HepG2 (cell line): ENCODE results near the gene MRPL50. TPM values are rescaled to one million over a fixed set of nuclear protein-coding genes. Genes with fewer than 3 reads are reported as not detected.

Source experiments
- ATAC-seq: fragments of 200-7000 bp; cut with Tn5 transposase; 3 replicates; pipeline ENCODE4 v1.9.1; 2020; ENCODE audit warnings: mild to moderate bottlenecking, moderate library complexity
- BruUV-seq: library from RNA; stranded (reverse); fragments of 400-500 nt; replicated peaks from 2 replicates; lab custom pipeline; 2021; lab: Mats Ljungman, UMichigan
- CTCF ChIA-PET: fragments of 300-600 bp; formaldehyde crosslinking; extraction: SDS; loops from one replicate; lab custom pipeline; 2021; ENCODE audit warnings: low total read pairs, inconsistent platforms, low intra/inter-chr PET ratio; lab: Yijun Ruan, JAX
- POLR2A ChIA-PET: fragments of 350-600 bp; sonication (Branson Sonifier 250); formaldehyde crosslinking; loops from one replicate; lab custom pipeline; 2020; ENCODE audit warnings: antibody characterized with exemption, inconsistent platforms; lab: Yijun Ruan, JAX
- DNase-seq: peaks from one replicate; pipeline ENCODE4 v3.0.0-alpha.2; 2015; ENCODE audit warnings: low spot score
- FAIRE-seq: peaks from 3 replicates; lab custom pipeline; 2011; peaks lifted over from hg19 to GRCh38; lab: Jason Lieb, UNC
- H2AFZ ChIP-seq: one replicate; pipeline ENCODE4 v1.6.1; 2011; ENCODE audit warnings: low read length, inconsistent platforms
- H3K27ac ChIP-seq: fragments of 300-600 bp; 3 replicates; pipeline ENCODE4 v1.8.0; 2011; ENCODE audit warnings: mixed run types, mild to moderate bottlenecking, mixed read lengths, low read length, inconsistent platforms; ENCODE audit not compliant: insufficient read depth; ENCODE audit errors: extremely low read length
- H3K27me3 ChIP-seq, 2 experiments: fragments of 200-600 bp in 1 of 2; 2 replicates in 1 of 2; 3 replicates in 1 of 2; pipeline versions ENCODE4 v1.6.0 to v1.8.0; 2011; ENCODE audit warnings: low read length in 2 of 2, mild to moderate bottlenecking in 2 of 2, moderate library complexity in 2 of 2, inconsistent platforms in 1 of 2; ENCODE audit not compliant: insufficient read depth in 2 of 2, control insufficient read depth in 1 of 2
- H3K36me3 ChIP-seq, 2 experiments: fragments of 200-600 bp in 1 of 2; replicated peaks in 1 of 2; 2 replicates in 1 of 2; 3 replicates in 1 of 2; pipeline versions ENCODE4 v1.5.1 to v1.8.0; 2011; ENCODE audit warnings: low read length in 2 of 2, inconsistent platforms in 1 of 2; ENCODE audit not compliant: insufficient read depth in 2 of 2, control insufficient read depth in 1 of 2
- H3K4me1 ChIP-seq: 2 replicates; pipeline ENCODE4 v1.5.1; 2012; ENCODE audit warnings: low read length, inconsistent platforms; ENCODE audit not compliant: insufficient read depth
- H3K4me2 ChIP-seq: 2 replicates; pipeline ENCODE4 v1.6.0; 2011; ENCODE audit warnings: low read depth, low read length, inconsistent platforms
- H3K4me3 ChIP-seq, 3 experiments: fragments of 200-600 bp in 1 of 3; sonication (generic), shearing (Covaris generic) in 1 of 3; replicated peaks in 1 of 3; 2 replicates each; pipeline ENCODE4 v1.5.1; 2011 to 2016; ENCODE audit warnings: low read length in 3 of 3, inconsistent platforms in 2 of 3, low read depth in 2 of 3, mild to moderate bottlenecking in 2 of 3, control low read depth in 1 of 3, mixed read lengths in 1 of 3; ENCODE audit not compliant: insufficient read depth in 1 of 3
- H3K79me2 ChIP-seq: one replicate; pipeline ENCODE4 v1.6.1; 2011; ENCODE audit warnings: low read length, inconsistent platforms; ENCODE audit not compliant: insufficient read depth
- H3K9ac ChIP-seq: 2 replicates; pipeline ENCODE4 v1.6.0; 2011; ENCODE audit warnings: mild to moderate bottlenecking, low read depth, low read length, inconsistent platforms; ENCODE audit not compliant: insufficient read depth
- H3K9me3 ChIP-seq: 2 replicates; pipeline ENCODE4 v1.5.1; 2012; ENCODE audit warnings: mild to moderate bottlenecking, low read length
- H4K20me1 ChIP-seq: 2 replicates; pipeline ENCODE4 v1.6.0; 2011; ENCODE audit warnings: inconsistent platforms, mild to moderate bottlenecking, low read length, moderate library complexity; ENCODE audit not compliant: insufficient read depth
- ESRRA ChIP-seq: sonication (generic); formaldehyde crosslinking; IDR thresholded peaks from 2 replicates; pipeline ENCODE4 v1.5.1; 2020; ENCODE audit warnings: mild to moderate bottlenecking, low read depth, missing genetic modification reagents
- HOXA5 ChIP-seq: sonication (generic); formaldehyde crosslinking; IDR thresholded peaks from 2 replicates; pipeline ENCODE4 v1.4.0; 2020; ENCODE audit warnings: missing genetic modification reagents
- MED1 ChIP-seq: sonication (generic); formaldehyde crosslinking; IDR thresholded peaks from 2 replicates; pipeline ENCODE4 v1.4.0; 2020; ENCODE audit warnings: missing genetic modification reagents
- MTF1 ChIP-seq: sonication (generic); formaldehyde crosslinking; IDR thresholded peaks from 2 replicates; pipeline ENCODE4 v1.5.0; 2020; ENCODE audit warnings: missing genetic modification reagents
- SOX6 ChIP-seq, 2 experiments: fragments of 450-650 bp in 1 of 2; sonication (generic) in 1 of 2; formaldehyde crosslinking in 1 of 2; IDR thresholded peaks; 2 replicates each; pipeline versions ENCODE4 v1.4.0 to v1.6.1; 2017 to 2020; ENCODE audit warnings: antibody characterized with exemption in 1 of 2, mild to moderate bottlenecking in 1 of 2, missing genetic modification reagents in 1 of 2
- ZBTB38 ChIP-seq: sonication (generic); formaldehyde crosslinking; IDR thresholded peaks from 2 replicates; pipeline ENCODE4 v1.5.1; 2020; ENCODE audit warnings: mild to moderate bottlenecking, missing genetic modification reagents
- ZFP82 ChIP-seq: sonication (generic); formaldehyde crosslinking; IDR thresholded peaks from 2 replicates; pipeline ENCODE4 v1.5.1; 2020; ENCODE audit warnings: mild to moderate bottlenecking, missing genetic modification reagents, borderline replicate concordance
- ZMYM3 ChIP-seq: sonication (generic); formaldehyde crosslinking; IDR thresholded peaks from 2 replicates; pipeline ENCODE4 v1.5.1; 2020; ENCODE audit warnings: mild to moderate bottlenecking, missing genetic modification reagents
- ZNF230 ChIP-seq: sonication (generic); formaldehyde crosslinking; IDR thresholded peaks from 2 replicates; pipeline ENCODE4 v1.4.0; 2020; ENCODE audit warnings: mild to moderate bottlenecking, missing genetic modification reagents
- ZNF34 ChIP-seq: sonication (generic); formaldehyde crosslinking; IDR thresholded peaks from 2 replicates; pipeline ENCODE4 v1.4.0; 2020; ENCODE audit warnings: mild to moderate bottlenecking, missing genetic modification reagents, borderline replicate concordance
- ZNF75D ChIP-seq: sonication (generic); formaldehyde crosslinking; IDR thresholded peaks from 2 replicates; pipeline ENCODE4 v1.8.1; 2023; ENCODE audit warnings: missing genetic modification reagents, mild to moderate bottlenecking, borderline replicate concordance
- ZSCAN12 ChIP-seq: sonication (generic); formaldehyde crosslinking; IDR thresholded peaks from 2 replicates; pipeline ENCODE4 v1.9.0; 2021; ENCODE audit warnings: mild to moderate bottlenecking, missing genetic modification reagents
- WGBS: methylation state at CpG from one replicate; pipeline ENCODE4 v1.1.6; 2017; ENCODE audit warnings: low lambda C conversion rate; 5-methylcytosine and 5-hydroxymethylcytosine counted together
- in situ Hi-C: cut with HindIII; loops from 2 replicates; pipeline ENCODE4 v1.10.0; 2017; ENCODE audit warnings: low pct_unique_long_range_greater_than_20kb; ENCODE audit not compliant: extremely low pct_ligation_motif_present
- intact Hi-C: fragments of 100-400 bp; cut with micrococcal nuclease; formaldehyde crosslinking; loops from one replicate; pipeline ENCODE4 v1.10.0; 2022; ENCODE audit not compliant: unreplicated experiment
- polyA plus RNA-seq, 8 experiments: library from polyadenylated mRNA; depleted of rRNA in 3 of 8; stranded (reverse) in 7 of 8; unstranded in 1 of 8; fragments of >200 nt; fragmentation: Illumina TruSeq in 4 of 8; extraction: Trizol in 4 of 8; gene quantifications; 2 replicates each; pipeline versions ENCODE4 v1.2.1 to v1.2.3, GENCODE V29; 2011 to 2016; ENCODE audit warnings: low read depth in 4 of 8, missing spikeins in 1 of 8, mixed read lengths in 1 of 8; ENCODE audit not compliant: insufficient read depth in 1 of 8
- total RNA-seq, 5 experiments: library from RNA; depleted of rRNA; stranded (reverse); fragments of >200 nt; fragmentation: Illumina TruSeq; extraction: Trizol; gene quantifications; 2 replicates each; pipeline ENCODE4 v1.2.3, GENCODE V29; 2016; ENCODE audit warnings: low read depth in 1 of 5
- TF ChIP-seq, protein P1 (sequence below): sonication (generic); formaldehyde crosslinking; IDR thresholded peaks from 2 replicates; pipeline ENCODE4 v1.4.0; 2020; ENCODE audit warnings: missing genetic modification reagents, borderline replicate concordance
- TF ChIP-seq, protein P2 (sequence below): sonication (generic); formaldehyde crosslinking; IDR thresholded peaks from 2 replicates; pipeline ENCODE4 v1.4.0; 2020; ENCODE audit warnings: missing genetic modification reagents

MRPL50 gene
- total and polyA plus RNA-seq, 2 of the 13 experiments (the other 11 are each of a cell fraction or from before 2014, with no cell fraction given) = 37.1 to 70.0 TPM

DNA sequence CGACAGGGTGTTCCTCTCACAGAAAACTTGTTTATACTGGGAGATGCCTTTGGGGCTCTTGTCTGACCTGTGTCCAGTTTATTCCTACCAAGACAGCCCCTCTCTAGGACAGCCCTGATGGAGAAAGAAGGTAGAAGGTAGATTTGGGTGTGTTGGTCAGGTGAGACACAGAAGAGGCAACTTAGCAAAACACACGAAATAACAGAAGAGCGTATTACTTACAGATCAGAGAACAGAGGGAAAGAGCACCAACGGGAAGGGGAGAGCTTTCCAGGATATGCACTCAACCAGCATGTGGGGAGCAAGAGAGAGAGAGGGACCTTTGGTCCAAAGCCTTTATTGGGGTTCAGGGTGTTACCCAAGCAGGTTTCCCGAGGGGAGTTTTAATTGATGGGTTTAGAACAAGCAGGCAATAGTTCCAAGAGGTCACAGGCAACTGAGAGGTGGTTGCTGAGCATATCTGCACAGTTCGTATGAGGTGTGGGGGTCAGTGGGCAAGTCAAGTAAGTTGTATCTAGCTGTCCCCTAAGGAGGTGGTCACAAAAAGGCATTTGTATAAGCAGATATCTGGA, 45.4 kb downstream of the MRPL50 start:
- CTCF ChIA-PET = no interaction called here
- Histone ChIP-seq H3K9me3 (no peaks in the 10 kb centered on the region), H3K9ac (peak overlapping the region; percentile 37), H2AFZ (peak overlapping the region; percentile 4), H3K4me2 (no peak overlapping the region), H3K4me1 (peaks cover 95% of the 10 kb centered on the region), H3K79me2 (no peaks in the 10 kb centered on the region), H3K4me3 (no peak overlapping the region), H3K27me3 (no peaks in the 10 kb centered on the region), H4K20me1 (no peaks in the 10 kb centered on the region), H3K36me3 (no peaks in the 10 kb centered on the region), H3K27ac (peak overlapping the region; percentile 94)
- DNase-seq = no peak
- intact Hi-C loops = no loop called here
- POLR2A ChIA-PET = interaction anchor here (2.5 to 4.8 kb wide), 2 partner anchors 14 to 28 kb away, joined by 33 to 116 read pairs; no protein-coding TSS in a partner anchor
- in situ Hi-C loops = no loop called here
- no peak for FAIRE-seq
- 91% methylated on average over 6 of the region's 6 CpGs for WGBS
- ATAC-seq = no peak
- no TSS peak for BruUV-seq
- TF ChIP-seq, protein P1, sequence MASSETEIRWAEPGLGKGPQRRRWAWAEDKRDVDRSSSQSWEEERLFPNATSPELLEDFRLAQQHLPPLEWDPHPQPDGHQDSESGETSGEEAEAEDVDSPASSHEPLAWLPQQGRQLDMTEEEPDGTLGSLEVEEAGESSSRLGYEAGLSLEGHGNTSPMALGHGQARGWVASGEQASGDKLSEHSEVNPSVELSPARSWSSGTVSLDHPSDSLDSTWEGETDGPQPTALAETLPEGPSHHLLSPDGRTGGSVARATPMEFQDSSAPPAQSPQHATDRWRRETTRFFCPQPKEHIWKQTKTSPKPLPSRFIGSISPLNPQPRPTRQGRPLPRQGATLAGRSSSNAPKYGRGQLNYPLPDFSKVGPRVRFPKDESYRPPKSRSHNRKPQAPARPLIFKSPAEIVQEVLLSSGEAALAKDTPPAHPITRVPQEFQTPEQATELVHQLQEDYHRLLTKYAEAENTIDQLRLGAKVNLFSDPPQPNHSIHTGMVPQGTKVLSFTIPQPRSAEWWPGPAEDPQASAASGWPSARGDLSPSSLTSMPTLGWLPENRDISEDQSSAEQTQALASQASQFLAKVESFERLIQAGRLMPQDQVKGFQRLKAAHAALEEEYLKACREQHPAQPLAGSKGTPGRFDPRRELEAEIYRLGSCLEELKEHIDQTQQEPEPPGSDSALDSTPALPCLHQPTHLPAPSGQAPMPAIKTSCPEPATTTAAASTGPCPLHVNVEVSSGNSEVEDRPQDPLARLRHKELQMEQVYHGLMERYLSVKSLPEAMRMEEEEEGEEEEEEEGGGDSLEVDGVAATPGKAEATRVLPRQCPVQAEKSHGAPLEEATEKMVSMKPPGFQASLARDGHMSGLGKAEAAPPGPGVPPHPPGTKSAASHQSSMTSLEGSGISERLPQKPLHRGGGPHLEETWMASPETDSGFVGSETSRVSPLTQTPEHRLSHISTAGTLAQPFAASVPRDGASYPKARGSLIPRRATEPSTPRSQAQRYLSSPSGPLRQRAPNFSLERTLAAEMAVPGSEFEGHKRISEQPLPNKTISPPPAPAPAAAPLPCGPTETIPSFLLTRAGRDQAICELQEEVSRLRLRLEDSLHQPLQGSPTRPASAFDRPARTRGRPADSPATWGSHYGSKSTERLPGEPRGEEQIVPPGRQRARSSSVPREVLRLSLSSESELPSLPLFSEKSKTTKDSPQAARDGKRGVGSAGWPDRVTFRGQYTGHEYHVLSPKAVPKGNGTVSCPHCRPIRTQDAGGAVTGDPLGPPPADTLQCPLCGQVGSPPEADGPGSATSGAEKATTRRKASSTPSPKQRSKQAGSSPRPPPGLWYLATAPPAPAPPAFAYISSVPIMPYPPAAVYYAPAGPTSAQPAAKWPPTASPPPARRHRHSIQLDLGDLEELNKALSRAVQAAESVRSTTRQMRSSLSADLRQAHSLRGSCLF = no peak
- TF ChIP-seq ESRRA (CRISPR knock-in tag) (no peak), ZNF230 (CRISPR knock-in tag) (peak; percentile 40; the same call in 1 of the 2 replicates), ZFP82 (CRISPR knock-in tag) (peak; percentile 67; the same call in 1 of the 2 replicates), ZNF75D (no peak), ZSCAN12 (0 out of 2 replicates have a peak, but pooled peaks have one; percentile 40), HOXA5 (CRISPR knock-in tag) (peak; percentile 53; the same call in 1 of the 2 replicates), ZNF34 (CRISPR knock-in tag) (0 out of 2 replicates have a peak, but pooled peaks have one; percentile 57), MED1 (CRISPR knock-in tag) (0 out of 2 replicates have a peak, but pooled peaks have one; percentile 16), MTF1 (CRISPR knock-in tag) (peak; percentile 55; the same call in 1 of the 2 replicates), ZBTB38 (CRISPR knock-in tag) (peak; percentile 77), SOX6 (IDR thresholded peaks at IDR 0.05) (no peak), SOX6 (CRISPR knock-in tag; IDR thresholded peaks at IDR 0.05) (0 out of 2 replicates have a peak, but pooled peaks have one; percentile 22), ZMYM3 (CRISPR knock-in tag) (no peak)
- TF ChIP-seq, protein P2, sequence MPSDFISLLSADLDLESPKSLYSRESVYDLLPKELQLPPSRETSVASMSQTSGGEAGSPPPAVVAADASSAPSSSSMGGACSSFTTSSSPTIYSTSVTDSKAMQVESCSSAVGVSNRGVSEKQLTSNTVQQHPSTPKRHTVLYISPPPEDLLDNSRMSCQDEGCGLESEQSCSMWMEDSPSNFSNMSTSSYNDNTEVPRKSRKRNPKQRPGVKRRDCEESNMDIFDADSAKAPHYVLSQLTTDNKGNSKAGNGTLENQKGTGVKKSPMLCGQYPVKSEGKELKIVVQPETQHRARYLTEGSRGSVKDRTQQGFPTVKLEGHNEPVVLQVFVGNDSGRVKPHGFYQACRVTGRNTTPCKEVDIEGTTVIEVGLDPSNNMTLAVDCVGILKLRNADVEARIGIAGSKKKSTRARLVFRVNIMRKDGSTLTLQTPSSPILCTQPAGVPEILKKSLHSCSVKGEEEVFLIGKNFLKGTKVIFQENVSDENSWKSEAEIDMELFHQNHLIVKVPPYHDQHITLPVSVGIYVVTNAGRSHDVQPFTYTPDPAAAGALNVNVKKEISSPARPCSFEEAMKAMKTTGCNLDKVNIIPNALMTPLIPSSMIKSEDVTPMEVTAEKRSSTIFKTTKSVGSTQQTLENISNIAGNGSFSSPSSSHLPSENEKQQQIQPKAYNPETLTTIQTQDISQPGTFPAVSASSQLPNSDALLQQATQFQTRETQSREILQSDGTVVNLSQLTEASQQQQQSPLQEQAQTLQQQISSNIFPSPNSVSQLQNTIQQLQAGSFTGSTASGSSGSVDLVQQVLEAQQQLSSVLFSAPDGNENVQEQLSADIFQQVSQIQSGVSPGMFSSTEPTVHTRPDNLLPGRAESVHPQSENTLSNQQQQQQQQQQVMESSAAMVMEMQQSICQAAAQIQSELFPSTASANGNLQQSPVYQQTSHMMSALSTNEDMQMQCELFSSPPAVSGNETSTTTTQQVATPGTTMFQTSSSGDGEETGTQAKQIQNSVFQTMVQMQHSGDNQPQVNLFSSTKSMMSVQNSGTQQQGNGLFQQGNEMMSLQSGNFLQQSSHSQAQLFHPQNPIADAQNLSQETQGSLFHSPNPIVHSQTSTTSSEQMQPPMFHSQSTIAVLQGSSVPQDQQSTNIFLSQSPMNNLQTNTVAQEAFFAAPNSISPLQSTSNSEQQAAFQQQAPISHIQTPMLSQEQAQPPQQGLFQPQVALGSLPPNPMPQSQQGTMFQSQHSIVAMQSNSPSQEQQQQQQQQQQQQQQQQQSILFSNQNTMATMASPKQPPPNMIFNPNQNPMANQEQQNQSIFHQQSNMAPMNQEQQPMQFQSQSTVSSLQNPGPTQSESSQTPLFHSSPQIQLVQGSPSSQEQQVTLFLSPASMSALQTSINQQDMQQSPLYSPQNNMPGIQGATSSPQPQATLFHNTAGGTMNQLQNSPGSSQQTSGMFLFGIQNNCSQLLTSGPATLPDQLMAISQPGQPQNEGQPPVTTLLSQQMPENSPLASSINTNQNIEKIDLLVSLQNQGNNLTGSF (CRISPR knock-in tag) = 0 out of 2 replicates have a peak, but pooled peaks have one; percentile 51
